HG03045 (cell line): ENCODE data around the gene SEMA5B.

Source experiments
- ATAC-seq: cut with Tn5 transposase; IDR thresholded peaks from one replicate; pipeline ENCODE4 v1.9.1; 2021; ENCODE audit warnings: mild to moderate bottlenecking, moderate library complexity; ENCODE audit not compliant: unreplicated experiment

Gene SEMA5B

GRCh38 chr3:122947196-122947595 is 80.4 kb downstream of the SEMA5B start:
- no peak for ATAC-seq

- no peak for ATAC-seq
These were observed 81.4 kb downstream of the SEMA5B start for GRCh38 chr3:122946185-122946584.

- no peak for ATAC-seq
These were observed 82.3 kb downstream of the SEMA5B start for GRCh38 chr3:122945230-122945629.

GRCh38 chr3:122944671-122945161 is 82.8 kb downstream of the SEMA5B start:
- no peak for ATAC-seq

- no peak for ATAC-seq
These were observed 83.8 kb downstream of the SEMA5B start for GRCh38 chr3:122943828-122944190.

- ATAC-seq = no peak
These were observed 84.4 kb downstream of the SEMA5B start for GRCh38 chr3:122942937-122943827.

GRCh38 chr3:122942239-122942638 is 85.3 kb downstream of the SEMA5B start:
- ATAC-seq = no peak

GRCh38 chr3:122941228-122942206 is 86.0 kb downstream of the SEMA5B start:
- no peak for ATAC-seq

- ATAC-seq = no peak
These were observed 86.9 kb downstream of the SEMA5B start for GRCh38 chr3:122940628-122941086.

- ATAC-seq = no peak
These were observed 88.7 kb downstream of the SEMA5B start for GRCh38 chr3:122938783-122939425.

GRCh38 chr3:122937745-122938144 is 89.8 kb downstream of the SEMA5B start:
- ATAC-seq = no peak

GRCh38 chr3:122936986-122937385 is 90.6 kb downstream of the SEMA5B start:
- no peak for ATAC-seq

- ATAC-seq = no peak
These were observed 91.2 kb downstream of the SEMA5B start for GRCh38 chr3:122936335-122936734.

- ATAC-seq = no peak
These were observed 93.3 kb downstream of the SEMA5B start for GRCh38 chr3:122934251-122934650.

GRCh38 chr3:122932251-122932967 is 95.2 kb downstream of the SEMA5B start:
- ATAC-seq = no peak

- ATAC-seq = no peak
These were observed 95.9 kb downstream of the SEMA5B start for GRCh38 chr3:122931636-122932035.

GRCh38 chr3:122930063-122930997 is 97.2 kb downstream of the SEMA5B start:
- no peak for ATAC-seq

- ATAC-seq = no peak
These were observed 98.1 kb downstream of the SEMA5B start for GRCh38 chr3:122929188-122930062.
